HG03196 (cell line): ENCODE measurements around the gene SORT1.
"Not testable (repeated sequence)": the region's sequence is repeated elsewhere in the genome, so short reads cannot be mapped to it uniquely, and the experiment has no call there.

Experiments
- ATAC-seq: cut with Tn5 transposase; IDR thresholded peaks from one replicate; pipeline ENCODE4 v1.9.1; 2021; ENCODE audit not compliant: unreplicated experiment

The SORT1 gene

DNA sequence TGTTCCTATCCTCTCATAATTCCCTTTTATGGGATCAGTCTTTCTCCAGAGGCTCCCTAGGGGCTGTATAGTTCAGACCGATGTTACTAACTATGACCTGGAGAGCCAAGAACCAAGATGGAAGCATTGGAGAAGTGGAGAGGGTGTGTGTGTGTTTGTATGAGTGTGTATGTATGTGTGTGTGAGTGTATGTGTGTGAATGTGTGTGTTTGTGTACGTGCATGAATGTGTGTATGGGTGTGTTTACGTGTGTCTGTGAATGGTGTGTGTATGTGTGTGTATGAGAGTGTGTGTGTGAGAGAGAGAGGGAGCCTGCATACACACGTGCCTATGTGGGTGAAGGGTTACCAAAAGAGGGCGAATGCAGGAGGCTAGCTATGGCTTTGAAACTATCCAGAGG lies 95.8 kb downstream of the SORT1 start:
- no peak for ATAC-seq

DNA sequence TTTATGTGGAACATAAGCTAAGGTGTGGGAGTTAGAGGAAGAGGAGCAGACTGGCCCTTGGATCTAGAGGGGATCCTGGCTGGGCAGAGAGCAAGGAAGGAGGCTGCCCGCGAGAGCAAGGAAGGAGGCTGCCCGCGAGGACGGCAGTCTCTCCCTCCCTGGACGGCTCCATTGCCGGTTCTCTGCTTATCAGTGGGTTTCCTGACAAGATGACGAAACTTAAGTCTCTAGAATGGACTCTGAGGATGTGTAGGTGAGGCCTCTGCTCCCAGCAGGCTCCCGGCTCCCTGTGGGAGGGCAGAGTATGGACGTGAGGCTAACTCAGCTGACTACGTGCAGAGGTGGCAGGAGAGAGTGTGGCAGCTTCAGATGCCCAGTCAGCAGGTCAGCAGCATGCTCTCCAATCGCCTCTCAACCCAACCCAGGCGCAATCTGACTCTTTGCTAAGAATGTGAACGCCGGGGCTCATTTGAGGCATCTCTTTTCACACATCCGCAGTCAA lies 97.0 kb downstream of the SORT1 start:
- no peak for ATAC-seq

GRCh38 chr1:109299558-109300343 lies 98.0 kb downstream of the SORT1 start:
- no peak for ATAC-seq

- no peak for ATAC-seq
Measured at GRCh38 chr1:109298666-109299557, 98.8 kb downstream of the SORT1 start.

DNA sequence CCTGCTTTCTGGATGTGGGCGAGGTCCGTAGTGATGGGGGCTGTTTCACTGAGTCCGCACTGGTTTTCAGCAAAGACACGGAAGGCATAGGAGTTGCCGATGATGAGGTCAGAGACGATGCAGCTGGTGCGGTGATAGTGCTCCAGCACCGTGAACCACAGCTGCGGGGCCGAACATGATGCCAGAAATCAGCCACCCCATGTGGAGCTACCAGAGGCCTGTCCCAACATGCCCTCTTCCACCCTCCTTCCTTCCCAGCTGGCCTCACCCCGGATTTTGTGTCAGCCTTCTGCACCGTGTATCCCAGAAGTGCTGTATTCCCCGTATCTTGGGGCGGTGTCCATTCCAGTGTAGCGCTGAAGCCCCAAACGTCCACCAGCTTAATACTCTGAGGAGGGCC lies 100.9 kb downstream of the SORT1 start:
- ATAC-seq: no peak

DNA sequence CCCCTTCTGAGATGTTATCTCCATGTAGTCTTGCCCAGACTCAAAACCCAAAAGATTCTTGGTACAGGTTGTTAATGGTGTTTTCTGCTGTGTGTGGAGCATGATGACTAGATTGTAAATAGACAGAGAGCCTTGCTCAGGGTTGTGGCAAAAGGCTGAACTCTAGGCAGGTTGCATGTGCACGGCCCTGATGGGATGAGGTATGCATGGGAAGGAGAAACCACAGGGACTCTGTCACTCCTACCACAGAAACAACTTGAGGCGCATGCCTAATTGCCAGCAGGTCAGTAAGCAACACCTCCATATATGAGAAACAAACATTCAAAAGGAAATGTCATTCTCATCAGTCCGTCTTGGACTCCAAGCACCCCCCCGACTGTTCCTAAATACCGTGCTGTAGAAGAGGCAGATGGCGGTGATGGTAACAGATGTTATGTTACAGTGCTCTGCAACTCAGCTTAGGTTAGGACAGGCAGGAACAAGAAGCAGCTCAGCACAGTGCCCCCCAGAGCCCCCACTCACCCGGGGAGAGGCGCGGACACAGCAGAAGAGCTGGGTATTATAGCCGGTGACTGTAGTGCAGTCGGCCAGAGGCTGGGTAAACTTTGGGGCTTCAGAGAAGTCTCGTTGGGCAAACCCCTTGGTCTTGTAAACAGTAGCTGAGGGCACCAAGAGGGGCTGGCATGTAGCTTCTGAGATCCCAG lies 101.9 kb downstream of the SORT1 start:
- ATAC-seq: no peak

DNA sequence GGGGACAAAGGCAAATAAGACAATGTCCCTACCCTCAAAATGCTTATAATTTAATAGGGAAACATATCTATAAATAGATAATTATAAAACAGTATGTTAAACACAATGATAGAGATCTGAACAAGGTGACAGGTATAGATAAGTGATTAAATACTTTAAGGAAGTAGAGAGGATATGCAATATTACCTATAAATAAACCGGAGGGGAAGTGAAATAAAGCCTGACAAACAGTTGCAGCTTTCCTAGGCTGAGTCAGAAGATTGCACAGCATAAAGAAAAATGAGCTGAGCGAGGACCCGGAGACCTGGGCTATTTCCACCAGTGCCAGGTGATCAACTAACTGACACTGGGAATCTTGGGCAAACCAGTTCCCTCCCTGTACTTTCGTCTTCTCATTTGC lies 103.2 kb downstream of the SORT1 start:
- ATAC-seq: no peak

DNA sequence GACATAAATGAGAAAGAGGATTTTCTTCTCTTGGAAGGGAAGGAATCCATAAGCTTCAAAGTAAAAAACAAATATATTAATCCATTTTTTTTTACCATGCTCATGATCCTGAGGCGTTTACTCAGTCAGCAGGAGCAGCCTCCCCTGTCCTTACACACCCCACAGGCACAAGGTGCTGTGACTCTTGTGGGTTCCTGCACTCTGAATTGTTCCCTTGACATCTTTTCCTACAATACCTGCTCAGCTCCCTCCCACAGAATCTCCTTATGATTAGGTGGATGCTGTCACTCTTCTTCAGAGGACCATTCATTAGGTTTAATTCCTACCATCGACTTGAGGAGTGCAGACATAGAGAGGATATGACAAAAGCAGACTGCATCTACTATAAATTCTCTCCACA lies 104.7 kb downstream of the SORT1 start:
- no peak for ATAC-seq

DNA sequence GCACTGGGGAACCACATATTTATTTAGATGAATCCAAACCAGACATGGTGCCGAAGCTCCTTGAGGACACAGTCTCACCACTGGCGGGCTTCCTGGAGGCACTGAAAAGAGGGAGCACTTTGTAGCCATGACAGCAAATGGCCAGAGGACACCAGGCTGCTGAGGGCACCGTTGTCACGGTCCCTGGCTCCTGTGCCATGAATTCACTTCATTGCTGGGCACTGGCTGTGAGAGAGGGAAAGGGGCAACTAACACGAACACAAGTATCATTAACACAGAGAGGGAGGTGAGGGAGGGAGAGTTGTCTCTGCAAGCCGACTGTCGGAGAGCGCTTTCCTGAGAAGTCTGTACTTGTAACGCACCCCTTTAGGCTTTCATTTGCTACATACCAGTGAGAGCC lies 105.4 kb downstream of the SORT1 start:
- no peak for ATAC-seq

GRCh38 chr1:109290998-109291397 lies 106.7 kb downstream of the SORT1 start:
- ATAC-seq: no peak

- no peak for ATAC-seq
Measured at GRCh38 chr1:109290137-109290536, 107.6 kb downstream of the SORT1 start.

GRCh38 chr1:109286762-109287161 lies 111.0 kb downstream of the SORT1 start:
- ATAC-seq: not testable (repeated sequence)

GRCh38 chr1:109283748-109284600 lies 113.7 kb downstream of the SORT1 start:
- no peak for ATAC-seq

DNA sequence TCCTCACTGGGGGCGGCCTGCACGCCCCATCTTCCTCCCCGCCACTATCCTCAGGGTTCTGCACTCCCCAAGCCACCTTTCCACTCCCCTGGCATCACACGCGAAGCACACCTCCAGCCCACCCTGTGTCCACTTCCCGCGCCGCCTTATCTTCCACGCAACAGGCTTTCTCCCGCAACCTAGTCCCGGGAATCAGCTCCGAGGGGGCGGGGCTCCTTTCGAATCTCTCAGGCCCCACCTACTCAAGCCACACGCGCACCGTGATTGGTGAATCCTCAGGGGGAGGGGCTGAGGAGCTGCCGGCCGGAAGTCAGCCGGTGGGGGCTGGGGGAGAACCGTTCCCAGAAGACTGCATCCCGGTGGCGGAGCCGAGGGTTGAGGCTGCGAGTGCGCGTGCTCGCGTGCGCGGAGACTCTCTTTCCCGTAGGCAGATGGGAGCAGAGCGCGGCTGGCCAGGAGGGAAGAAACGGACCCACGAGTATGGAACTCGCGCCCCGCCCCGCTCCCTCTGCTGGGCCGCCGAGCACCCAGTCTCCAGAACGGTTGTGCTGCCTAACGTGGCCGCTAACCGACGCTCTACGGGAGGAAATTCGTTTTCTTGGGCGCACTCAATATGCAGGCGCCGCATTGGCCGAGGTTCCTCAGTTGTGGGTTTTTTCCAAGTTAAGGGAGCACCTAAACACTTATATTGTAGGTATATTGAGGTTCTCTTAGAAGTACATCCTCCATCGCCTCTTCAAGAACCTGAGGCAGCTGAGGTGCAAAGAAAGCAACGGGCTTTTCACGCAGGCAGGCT lies 114.6 kb downstream of the SORT1 start, which contains the start of gene PSRC1:
Gene PSRC1, minus strand, starts transcription at position 194 of the 796 bp plus-strand sequence.
- peak; percentile 94 for ATAC-seq

DNA sequence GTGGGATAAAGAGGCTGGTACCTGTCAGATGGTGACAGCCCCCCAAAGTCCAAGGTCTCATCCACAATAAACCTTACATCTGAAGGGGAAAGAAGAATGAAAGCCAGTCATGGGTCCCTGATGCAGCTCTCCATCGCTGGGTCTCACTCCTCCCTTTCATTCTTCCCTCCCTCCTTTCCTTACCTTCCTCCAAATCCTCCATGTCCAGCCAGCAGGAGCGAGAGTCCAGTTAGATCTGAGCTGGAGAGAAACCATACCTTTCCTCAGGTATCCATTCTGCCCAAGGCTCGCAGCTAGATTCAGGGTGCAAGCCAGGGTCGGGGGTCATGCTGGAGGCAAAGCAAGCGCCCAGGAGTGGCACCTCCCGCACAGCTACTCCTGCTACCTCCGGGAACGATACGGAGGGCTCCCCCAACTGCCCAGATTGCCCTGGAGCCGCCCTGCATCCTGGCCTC lies 115.2 kb downstream of the SORT1 start:
- ATAC-seq: peak; percentile 7

- no peak for ATAC-seq
Measured at GRCh38 chr1:109281680-109282496, 115.8 kb downstream of the SORT1 start.

DNA sequence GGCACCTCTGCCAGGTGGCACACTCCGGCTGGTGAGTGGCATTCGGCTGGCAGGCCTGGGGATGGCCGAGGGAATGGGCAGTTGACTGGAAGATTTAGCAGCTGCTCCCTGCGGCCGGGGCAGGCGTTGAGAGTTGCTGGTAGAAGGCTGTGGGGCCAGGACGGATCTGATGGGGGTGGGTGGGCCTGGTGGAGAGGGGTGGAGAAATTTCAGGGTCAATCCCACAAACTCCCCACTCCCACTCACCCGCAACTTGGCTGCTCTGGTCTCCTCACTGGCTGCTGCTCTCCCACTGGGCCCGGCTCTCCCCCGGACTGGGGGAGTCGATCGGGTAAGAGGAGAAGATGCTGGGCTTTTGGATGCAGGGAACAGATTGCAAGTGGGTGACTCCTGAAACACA lies 116.9 kb downstream of the SORT1 start:
- no peak for ATAC-seq

- no peak for ATAC-seq
Measured at GRCh38 chr1:109279615-109280278, 118.0 kb downstream of the SORT1 start.
